GM21619 (cell line): ENCODE measurements around the gene NLGN1.

Experiments used
- ATAC-seq: cut with Tn5 transposase; IDR thresholded peaks from one replicate; pipeline ENCODE4 v1.9.1; 2021; ENCODE audit not compliant: unreplicated experiment

The NLGN1 gene

DNA sequence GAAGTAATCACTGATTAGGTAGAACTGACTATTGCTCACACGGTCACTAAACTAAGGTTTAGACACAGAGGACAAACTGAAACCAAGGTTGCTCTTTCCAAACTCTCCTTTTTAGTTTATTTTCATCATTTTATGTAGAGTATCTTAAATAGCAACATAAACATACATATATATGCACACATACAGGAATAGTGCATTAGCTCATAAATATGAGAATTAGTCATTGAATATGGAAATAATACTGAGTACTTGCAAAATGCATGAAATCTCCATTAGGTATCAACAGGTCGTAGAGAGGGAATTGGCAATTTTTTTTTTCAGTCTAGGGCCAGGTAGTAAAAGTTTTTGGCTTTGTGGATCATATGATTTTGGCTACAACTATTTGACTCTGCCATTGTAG lies 557.1 kb downstream of the NLGN1 start:
- no peak for ATAC-seq

DNA sequence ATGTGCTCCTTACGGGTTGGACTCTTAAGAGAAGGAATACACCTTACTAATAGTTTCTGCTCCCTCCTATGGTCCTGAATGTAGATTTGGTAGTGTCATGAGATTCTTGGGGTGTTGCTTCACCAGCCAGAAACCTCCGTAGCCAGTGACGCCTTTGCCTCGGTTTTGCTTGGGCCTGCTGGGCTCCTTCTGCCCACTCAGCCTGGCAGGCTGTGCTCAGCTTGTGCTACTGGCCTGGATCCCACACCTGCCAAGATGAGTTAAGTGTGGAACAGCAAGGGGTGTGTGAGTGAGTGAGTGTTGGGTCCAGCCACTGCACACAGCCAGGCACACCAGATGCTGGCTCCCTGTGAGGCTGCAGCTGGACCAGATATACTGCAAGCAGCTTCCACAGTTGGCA lies 560.1 kb downstream of the NLGN1 start:
- no peak for ATAC-seq

DNA sequence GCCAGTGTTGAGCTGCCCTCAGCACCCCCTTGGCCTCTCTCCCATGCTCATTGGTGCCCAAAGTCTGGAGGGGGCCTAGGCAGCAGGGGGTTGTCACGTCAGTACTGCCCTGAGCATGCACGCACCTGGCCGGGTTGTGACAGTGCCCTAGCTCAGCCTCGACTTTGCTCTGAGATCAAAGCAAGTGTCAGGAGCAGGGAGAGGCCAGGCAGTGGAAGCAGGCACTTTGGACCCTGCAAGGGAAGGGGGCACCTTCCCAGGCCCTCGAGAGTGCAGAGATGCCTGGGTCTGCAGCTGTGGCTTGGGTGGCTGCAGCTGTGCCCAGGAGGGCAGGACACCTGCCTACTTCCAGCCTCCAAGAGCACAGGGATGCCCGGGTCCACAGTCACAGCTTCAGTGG lies 561.3 kb downstream of the NLGN1 start:
- ATAC-seq: no peak

DNA sequence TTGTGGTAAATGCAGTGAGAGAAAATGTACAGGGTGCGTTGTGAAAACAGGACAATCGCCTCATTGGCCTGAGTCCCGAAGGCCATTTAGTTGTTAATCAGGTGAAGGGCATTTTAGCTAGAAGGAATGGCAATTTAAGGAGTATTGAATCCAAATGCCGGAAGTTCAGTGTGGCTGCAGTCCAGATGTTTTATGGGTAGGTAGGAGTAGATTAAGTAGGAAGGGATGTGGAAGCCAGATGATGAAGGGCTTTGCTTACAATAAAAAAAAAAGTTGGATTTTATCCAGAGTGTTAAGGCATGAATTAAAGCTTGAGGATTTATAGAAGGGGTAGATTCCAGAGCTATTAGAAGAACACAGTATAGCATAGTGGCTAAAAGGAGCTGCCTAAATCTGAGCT lies 572.7 kb downstream of the NLGN1 start:
- ATAC-seq: no peak

DNA sequence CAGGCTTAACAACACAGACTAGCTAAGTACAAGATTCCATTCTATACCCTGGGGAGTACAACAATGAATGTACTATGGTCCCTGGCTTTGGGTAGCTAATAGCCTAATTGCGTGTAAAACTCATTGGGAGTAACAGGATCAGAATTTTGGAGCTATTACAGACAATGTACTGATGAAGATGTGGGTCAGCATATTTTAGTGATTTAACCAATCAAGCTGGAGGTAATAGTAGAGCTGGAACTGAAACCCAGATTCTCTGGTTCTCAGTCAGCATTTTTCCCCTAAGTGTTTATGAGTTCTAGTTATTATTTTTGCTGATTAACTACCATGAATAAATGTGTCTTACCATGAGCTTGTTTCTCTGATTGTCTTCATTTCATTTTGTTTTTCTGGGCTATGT lies 578.7 kb downstream of the NLGN1 start:
- ATAC-seq: no peak

DNA sequence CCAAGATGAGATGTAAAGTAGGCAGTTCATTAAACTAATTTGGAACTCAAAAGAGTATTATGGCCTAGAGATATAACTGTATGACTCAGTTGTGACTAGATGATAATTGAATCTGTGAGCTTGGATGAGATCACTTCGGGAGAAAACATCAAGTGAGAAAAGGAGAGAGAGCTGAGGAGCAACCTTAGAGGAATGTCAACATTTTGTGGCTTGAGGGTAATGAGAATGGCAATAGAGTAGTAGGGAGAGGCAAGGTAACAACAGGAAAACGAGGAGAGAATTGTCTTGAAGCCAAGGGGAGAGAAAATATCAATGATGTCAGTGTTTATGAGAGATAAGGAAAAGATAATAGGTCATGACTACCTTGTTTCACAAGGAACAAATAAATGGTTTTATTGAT lies 580.2 kb downstream of the NLGN1 start:
- no peak for ATAC-seq

DNA sequence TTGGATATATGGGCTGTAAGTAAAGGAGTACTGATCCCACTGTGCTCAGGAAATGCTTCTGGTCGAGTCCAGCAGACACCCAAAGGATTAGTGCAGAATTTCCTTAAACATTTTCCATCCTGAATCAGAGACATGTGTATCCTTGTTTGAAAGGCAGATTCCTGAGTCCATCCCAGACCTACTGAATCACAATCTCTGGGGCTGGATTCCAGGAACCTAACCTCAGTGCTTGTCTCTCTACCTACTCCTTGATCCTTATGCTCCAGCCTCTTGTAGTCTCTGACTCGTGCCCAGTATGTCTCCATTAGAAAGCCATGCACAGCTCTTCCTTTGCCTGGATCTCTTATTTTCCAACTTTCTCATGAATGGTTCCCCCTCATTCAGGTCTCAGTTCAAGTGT lies 585.8 kb downstream of the NLGN1 start:
- ATAC-seq: no peak

DNA sequence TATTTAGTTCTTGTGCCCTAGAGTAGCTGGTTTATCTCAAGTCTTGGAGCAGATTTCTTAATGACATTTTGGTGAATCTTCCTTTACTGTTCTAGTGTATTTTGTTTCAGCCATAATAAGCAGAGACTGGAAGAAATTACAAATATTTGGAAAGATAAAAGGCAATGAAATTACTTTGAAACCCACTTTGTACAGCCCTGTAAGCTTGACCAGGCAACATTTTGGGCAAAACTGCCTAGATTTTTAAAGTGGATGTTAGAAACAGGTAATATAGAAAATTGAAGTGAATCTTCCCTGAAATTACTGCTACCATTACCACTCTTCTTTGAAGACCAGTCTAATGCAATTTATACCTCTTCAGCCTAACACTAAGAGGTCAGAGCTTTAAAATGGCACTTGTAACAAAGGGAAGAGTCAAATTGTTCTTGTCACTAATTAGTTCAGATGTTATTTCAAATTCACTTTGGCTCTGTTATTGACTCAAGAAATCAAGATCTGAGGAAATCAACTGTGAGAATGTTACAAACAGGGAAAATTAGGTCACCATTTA lies 589.4 kb downstream of the NLGN1 start:
- ATAC-seq: no peak

DNA sequence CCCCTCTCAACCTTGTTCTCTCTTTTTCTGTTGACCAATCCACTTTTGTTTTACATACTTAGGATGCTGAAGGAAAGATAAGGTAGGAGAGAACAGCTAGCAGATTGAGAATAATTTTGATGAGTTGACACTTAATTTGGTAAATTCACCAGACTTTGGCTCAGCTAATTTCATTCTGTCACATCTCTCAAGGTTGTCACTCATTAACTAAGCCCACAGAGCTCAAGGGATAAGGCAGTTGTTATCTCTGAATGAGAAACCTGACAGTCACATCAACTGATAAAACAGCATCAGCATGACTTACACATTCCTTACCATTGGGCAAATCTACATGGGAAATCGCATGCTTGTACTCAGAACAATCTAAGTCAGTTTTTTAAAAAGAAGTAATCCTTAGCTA lies 591.4 kb downstream of the NLGN1 start:
- no peak for ATAC-seq

DNA sequence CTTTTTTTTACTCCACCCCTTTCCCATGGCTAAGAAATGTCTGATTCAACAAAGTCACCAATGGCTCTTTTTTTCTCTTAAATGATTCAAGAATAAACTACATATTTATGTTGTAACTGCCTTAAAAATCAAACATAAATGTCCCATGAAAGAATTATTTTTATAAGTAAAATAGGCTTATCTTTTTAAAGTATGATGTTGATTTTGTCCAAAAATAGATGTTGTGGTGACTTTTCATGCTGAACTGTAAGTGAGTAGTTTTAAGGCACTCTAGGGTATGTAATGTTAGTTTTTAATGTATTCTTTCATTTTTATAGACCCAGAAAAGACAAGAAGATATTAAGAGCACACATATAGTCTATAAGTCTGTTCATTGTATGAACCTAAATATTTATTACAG lies 594.9 kb downstream of the NLGN1 start:
- no peak for ATAC-seq

DNA sequence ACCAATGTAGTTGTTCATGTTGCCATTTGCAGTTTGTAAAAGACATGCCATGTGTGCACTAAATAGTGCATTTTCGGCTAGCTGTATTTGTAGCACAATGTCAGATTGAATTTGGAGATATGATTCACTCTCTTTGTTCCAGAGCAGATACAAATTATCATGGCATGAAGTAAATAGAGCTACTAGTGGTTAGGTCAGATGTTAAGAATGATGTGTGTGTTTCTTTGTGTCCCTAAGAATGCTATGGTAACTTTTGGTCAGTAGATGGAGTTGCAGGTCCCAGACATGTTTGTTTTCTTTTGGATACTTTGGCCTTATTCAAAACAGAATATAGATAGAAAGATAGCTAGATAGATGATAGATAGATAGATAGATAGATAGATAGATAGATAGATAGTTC lies 595.8 kb downstream of the NLGN1 start:
- ATAC-seq: no peak

DNA sequence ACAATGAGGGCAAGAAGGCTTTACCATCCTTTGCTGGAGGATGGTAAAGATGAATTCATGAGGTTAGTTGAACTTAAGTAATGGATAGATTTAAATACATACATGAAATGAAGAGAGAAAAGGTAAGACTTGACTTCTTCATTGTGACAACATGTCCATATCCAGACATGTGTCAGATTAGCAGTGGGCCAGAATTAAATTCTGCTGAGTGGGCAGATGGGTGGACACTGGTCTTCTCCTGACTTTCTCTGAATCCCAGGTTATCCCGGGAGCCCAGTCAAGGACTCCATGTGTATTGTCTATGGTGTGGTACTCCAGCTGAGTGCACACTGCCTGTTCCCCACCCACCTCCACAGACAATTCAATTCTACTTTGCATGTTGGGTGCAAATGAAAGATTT lies 603.1 kb downstream of the NLGN1 start:
- ATAC-seq: no peak

DNA sequence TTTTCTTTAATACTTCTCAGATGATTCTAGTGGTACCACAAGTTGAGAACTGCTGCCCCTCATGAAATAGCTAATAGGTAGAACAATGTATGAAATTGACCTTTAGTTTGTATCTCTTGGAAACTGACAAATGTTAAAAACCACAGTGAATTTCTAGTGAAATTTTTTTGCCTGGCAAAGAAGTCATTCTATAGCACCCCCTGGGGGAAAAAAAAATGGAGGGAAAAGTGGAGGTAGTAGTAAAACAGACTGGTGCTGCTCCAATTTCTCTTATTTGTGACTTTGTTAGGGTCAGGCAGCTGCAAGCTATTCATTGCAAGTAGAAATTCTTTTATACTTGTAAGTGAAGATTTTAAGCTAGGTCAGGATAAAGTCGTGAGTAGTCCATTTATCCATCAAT lies 605.0 kb downstream of the NLGN1 start:
- no peak for ATAC-seq

DNA sequence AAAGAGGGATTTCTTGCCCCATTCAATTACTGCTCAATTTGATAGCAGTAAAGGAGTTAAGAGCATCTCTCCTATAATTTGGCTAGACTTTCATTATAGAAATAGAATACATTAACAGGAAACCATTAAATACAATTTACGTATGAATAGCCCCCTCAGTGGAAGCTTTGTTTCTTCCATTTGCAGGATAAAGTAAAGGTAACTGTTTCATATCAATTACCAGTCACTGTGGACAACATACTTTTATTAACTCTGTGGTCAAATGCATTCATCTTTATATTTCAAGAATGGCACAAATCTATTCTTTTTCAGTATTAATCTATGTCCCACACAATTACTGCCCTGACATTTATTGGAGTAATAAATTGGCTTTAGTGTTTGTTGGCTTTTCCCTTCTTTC lies 613.4 kb downstream of the NLGN1 start:
- ATAC-seq: no peak

DNA sequence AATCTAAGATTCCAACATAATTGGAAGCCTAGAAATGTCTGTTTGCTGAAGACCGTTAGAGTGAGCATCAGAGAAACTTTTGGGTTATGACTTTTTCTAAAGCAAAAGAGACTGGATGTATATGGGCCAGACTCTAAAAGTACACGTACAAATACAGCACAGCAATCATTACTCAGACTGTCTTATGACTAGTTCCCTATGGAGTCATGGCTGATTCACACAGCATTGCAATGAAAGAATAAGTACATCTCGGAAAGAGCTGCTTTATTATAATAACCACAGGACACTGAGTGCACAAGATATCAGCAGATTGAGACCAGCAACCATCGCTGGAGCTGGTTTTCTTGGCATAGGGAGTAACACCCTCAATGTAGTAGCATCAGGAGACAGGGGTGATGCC lies 618.6 kb downstream of the NLGN1 start:
- ATAC-seq: no peak

DNA sequence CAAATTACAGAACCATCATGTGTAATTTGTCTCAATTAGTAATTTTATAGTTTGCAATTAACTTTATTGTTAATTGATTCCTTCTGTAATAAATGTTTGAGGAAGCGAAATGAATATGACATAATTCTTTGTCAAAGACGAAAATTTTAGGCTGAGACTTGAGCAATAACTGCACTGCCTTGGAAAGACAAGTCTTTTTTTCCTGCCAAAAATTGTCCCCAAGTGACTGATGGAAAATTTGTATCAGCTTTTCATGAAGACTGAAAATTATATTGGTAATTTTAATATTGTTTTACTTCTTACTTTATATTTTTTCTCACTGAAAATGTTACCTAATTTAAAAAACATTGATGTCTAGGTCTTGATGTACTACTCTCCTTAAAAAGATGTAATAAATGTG lies 622.6 kb downstream of the NLGN1 start:
- no peak for ATAC-seq

DNA sequence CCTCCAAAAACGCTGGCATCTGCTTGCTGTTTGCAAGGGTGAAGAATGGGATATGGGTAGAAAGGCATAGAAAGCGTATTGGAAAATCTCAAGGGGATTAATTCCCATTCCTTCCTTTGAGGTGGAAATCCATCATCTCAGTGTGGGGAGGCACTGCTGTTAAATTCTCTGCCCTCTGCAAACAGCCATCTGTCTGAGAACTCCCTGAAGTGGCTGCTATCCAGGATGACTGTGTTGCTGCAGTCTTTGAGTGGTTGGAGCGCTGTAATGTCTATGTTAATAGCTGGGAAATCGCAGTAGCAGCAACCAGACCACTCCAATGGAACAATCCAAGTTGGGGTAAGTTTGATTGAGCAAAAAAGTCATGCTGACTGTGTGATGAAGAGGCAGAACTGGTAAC lies 625.9 kb downstream of the NLGN1 start:
- no peak for ATAC-seq

DNA sequence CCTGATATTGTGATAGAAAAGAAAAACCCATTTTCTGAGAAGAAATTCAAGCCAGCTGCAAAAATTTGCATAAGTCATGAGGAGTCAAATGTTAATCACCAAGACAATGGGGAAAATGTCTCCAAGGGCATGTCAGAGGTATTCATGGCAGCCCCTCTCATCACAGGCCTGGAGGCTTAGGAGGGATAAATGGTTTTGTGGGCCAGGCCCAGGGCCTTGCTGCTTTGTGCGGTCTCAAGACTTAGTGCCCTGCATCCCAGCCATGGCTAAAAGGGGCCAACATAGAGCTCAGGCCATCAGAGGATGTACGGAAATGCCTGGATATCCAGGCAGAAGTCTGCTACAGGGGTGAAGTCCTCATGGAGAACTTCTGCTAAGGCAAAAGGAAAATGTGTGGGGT lies 631.1 kb downstream of the NLGN1 start:
- no peak for ATAC-seq

DNA sequence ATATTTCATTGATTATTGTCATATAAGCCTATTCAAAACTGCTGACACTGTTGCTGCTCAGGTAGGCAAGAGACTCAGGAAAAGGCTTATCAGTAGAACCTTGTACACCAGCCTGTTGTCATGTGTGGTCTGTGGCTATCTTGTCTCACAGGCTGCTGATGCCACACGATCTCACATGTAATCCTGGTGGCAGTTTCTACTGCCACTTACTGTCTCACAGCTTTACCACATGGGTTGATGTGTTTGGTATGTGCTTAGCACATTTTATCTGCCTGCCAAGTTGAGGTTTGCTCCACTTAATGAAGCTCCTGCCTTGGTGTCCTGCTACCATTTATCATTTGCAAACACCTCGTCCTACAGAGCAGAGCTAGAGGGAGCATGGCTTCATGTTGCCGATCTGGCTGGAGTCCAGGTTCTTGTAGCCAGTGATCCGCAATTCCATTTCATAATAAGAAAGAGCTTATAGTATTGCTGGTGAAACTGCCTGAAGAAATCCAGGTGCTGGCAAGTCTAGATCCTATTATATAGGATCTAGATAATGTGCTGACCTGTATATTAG lies 637.9 kb downstream of the NLGN1 start:
- no peak for ATAC-seq

DNA sequence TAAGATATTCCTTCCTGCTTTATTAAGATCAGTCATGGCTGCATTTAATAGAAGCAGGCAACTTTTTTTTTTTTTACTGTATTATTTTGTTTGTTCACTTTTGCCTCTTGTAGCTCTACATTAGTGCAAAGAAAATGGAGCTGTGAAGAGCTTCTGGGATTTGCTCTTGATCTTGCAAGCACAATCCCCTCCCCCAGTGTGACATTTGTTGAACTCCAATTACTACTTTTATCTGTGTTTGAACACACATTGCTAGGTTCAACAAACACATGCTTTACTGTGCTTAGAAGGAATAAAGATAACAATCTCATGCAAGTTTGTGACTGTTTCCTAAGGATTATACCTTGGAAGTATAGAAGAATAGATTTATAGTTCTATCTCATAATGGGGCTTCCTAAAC lies 648.8 kb downstream of the NLGN1 start:
- ATAC-seq: no peak

DNA sequence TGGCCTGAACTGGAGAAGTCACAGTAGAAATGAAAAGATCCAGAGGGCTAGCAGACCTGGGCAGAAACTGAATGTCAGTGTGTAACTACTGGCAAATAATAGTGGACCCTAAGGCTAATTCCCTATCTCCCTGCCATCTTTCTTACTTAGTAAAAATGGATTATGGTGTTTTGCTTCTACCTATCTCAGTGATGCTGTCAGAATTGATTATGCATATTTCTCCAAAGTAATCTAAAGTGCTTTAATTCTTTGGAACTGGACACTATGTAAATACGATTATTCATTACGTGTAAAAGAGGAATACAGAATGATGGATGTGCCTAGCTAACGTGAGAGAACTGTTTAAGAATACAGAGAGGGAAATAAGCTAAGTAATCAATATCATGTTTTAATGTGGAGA lies 651.9 kb downstream of the NLGN1 start:
- no peak for ATAC-seq

DNA sequence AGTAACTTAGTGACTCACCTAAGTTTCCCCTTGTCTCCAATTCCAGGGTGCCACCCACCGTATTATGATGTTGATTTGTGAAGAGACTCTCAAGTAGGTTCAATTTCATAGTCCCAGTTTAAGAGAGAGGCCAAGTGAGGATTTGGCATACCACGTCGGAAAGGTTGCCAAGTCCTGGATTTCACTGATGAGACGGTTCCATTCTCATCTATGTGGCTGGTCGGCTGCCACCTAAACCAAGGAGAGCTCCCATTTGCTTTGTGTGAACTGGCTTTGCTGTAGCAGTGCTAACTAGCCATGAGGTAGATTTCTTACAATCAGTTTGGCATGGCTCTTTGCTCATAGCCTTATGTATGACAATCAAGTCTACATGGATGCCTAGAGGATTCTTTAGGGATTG lies 653.6 kb downstream of the NLGN1 start:
- ATAC-seq: no peak

DNA sequence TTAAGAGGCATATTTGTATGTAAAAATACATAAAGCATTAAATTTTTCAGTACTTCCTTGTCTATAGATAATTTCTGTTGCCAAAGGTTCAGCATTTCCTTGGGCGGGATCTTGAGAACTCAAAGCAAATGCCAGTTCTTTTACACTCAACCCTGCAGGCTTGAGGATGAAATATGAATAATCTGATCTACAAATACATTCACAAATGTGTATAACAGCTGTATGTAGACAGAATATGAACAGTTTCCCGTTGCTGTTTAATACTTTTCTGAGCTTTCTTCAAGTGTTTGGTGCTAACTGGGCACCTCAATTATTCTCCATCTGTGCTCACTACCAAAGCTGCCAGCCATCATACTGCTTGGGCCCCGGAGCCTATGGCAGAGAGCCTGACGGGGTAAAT lies 661.3 kb downstream of the NLGN1 start:
- no peak for ATAC-seq

DNA sequence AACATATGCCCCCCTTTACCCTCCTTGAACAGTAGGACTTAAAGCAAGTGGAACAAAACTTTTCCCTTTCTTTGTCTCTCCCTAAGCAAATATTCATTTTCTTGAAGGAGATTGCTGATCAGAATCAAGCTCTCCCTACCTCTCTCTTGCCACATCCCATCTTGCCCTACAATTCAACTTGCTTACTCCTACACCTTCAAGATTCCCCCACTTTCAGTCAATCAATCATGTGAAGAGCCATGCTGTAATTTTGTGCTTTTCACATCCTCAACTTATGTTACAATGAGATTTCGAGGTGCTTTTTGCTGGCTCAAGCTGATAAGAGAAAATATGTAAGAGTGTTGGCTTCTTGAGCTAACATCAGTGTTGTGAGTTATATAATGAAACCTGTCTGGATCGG lies 662.9 kb downstream of the NLGN1 start:
- no peak for ATAC-seq
